Thoracic aorta (tissue), 2 donors: Measurements from ENCODE around the gene GGT7. TPM values are rescaled to one million over a fixed set of nuclear protein-coding genes. Genes with fewer than 3 reads are reported as not detected.

Experiments used
- ATAC-seq: fragments of 150-250 bp; one replicate; pipeline ENCODE4 v1.8.0; 2017; ENCODE audit warnings: low read depth; ENCODE audit not compliant: insufficient number of reproducible peaks, low FRiP score
- DNase-seq: peaks from one replicate; pipeline ENCODE4 v3.0.0-alpha.2; 2020; ENCODE audit warnings: low spot score
- H3K27ac ChIP-seq, 2 donors: fragments of 200-600 bp; sonication (generic); 1 replicate in 1 of 2; 2 replicates in 1 of 2; pipeline ENCODE4 v1.5.1; 2016; ENCODE audit warnings: mild to moderate bottlenecking in 2 of 2, moderate library complexity in 2 of 2
- H3K27me3 ChIP-seq: fragments of 200-600 bp; sonication (generic); replicated peaks from 2 replicates; pipeline ENCODE4 v1.6.0; 2016; ENCODE audit warnings: mild to moderate bottlenecking; ENCODE audit not compliant: insufficient read depth
- H3K36me3 ChIP-seq: fragments of 200-600 bp; sonication (generic); one replicate; pipeline ENCODE4 v1.5.1; 2016
- H3K4me1 ChIP-seq, 2 donors: fragments of 200-600 bp; sonication (generic); 1 replicate in 1 of 2; 2 replicates in 1 of 2; pipeline versions ENCODE4 v1.5.1 to v1.6.0; 2016; ENCODE audit warnings: low read depth in 2 of 2, mild to moderate bottlenecking in 1 of 2; ENCODE audit not compliant: control insufficient read depth in 1 of 2
- H3K4me3 ChIP-seq: fragments of 200-600 bp; sonication (generic); 2 replicates; pipeline ENCODE4 v1.5.1; 2016; ENCODE audit warnings: mild to moderate bottlenecking
- H3K9me3 ChIP-seq: fragments of 200-600 bp; sonication (generic); 2 replicates; pipeline ENCODE4 v1.5.1; 2016
- total RNA-seq, 2 donors: library from RNA; depleted of rRNA; stranded (reverse); fragments of >200 nt; gene quantifications; one replicate each; pipeline versions ENCODE4 v1.1.0 to v1.2.3, GENCODE V29; 2016
- TF ChIP-seq, protein P1 (sequence below): fragments of 200-600 bp; sonication (generic); IDR thresholded peaks from one replicate; pipeline ENCODE4 v1.5.1; 2019; ENCODE audit warnings: antibody characterized with exemption

Gene GGT7
- total RNA-seq, 2 donors from 2014 or later = 22.2 to 41.4 TPM

DNA sequence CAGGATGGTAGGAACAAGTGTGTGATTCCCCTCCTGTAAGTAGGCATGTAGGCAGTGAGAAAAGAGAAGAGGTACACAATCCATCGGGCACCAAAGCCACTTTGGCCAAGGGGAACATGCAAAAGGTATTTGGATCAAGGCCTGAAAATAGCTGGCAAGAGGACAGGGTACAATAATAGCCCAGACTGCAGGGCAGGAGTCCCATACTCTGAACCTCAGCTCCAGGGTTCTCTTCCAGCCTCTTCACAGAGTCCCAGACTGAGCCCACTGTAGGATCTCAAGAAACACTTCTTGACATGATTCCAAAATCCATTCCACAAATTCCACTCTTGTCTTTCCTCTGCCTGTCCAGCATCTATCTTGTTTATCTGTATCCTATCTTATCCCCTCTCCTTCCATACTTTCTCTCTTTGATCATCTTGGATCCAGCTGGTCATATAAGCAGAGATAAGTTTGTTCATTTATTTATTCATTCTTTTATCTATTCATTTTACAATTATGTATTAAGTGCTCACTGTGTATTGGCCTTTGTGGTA is 23.5 kb upstream of the GGT7 start:
- ATAC-seq (peak; percentile 23), DNase-seq (no peak)
- H3K27me3 ChIP-seq = no peaks in the 10 kb centered on the region
- no peaks in the 10 kb centered on the region for H3K9me3 ChIP-seq
- H3K36me3 ChIP-seq = no peaks in the 10 kb centered on the region
- peak overlapping the region; percentile 9 for H3K4me3 ChIP-seq
- peak overlapping the region; percentile 32 to 60 for H3K27ac ChIP-seq
- TF ChIP-seq, protein P1, sequence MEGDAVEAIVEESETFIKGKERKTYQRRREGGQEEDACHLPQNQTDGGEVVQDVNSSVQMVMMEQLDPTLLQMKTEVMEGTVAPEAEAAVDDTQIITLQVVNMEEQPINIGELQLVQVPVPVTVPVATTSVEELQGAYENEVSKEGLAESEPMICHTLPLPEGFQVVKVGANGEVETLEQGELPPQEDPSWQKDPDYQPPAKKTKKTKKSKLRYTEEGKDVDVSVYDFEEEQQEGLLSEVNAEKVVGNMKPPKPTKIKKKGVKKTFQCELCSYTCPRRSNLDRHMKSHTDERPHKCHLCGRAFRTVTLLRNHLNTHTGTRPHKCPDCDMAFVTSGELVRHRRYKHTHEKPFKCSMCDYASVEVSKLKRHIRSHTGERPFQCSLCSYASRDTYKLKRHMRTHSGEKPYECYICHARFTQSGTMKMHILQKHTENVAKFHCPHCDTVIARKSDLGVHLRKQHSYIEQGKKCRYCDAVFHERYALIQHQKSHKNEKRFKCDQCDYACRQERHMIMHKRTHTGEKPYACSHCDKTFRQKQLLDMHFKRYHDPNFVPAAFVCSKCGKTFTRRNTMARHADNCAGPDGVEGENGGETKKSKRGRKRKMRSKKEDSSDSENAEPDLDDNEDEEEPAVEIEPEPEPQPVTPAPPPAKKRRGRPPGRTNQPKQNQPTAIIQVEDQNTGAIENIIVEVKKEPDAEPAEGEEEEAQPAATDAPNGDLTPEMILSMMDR = no peak
- peaks cover 32 to 46% of the 10 kb centered on the region in 2 donors for H3K4me1 ChIP-seq

DNA sequence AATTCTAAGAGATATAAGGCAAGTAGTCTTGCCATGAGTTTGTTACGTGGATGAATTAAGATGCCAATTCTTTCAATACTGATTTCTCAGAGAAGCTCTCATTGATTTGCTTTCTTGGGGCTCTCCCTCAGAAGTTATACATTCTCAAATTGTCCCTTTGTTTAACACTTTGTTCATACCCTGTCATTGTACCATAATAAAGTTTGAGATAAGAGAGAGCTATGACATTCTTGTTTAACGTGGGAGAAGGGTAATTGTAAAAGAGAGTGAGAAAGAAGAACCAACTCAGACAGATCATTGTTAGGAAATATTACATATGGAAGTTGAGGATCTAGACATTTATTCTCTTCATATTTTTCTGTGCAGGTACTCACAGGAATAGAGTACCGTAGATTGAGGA is 22.8 kb upstream of the GGT7 start:
- Histone ChIP-seq H3K27ac (no peak overlapping the region), H3K36me3 (no peaks in the 10 kb centered on the region), H3K4me1 (peaks cover 35 to 51% of the 10 kb centered on the region in 2 donors), H3K27me3 (no peaks in the 10 kb centered on the region), H3K9me3 (no peaks in the 10 kb centered on the region), H3K4me3 (no peak overlapping the region)
- TF ChIP-seq, protein P1 = no peak
- no peak for DNase-seq
- no peak for ATAC-seq

DNA sequence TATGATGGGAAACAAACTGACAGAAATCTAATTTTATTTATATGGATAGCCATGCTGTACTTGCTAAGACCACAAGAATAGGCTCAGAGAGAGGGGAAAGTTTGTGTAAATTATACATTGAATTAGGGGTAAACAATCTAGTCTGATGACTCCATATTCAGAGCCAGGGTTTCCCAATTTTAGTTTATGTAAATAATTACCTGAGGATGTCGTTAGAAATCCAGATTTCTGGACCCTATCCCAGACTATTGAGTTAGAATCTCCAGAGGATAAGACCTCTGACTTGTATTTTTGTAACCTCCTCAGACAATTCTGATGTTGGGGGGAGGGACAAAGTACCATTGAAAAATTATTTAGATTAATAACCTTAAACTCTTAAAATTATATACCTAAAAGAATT is 22.1 kb upstream of the GGT7 start:
- Histone ChIP-seq H3K4me3 (no peak overlapping the region), H3K4me1 (peaks cover 34 to 47% of the 10 kb centered on the region in 2 donors), H3K27me3 (no peaks in the 10 kb centered on the region), H3K36me3 (no peaks in the 10 kb centered on the region), H3K27ac (no peak overlapping the region), H3K9me3 (no peaks in the 10 kb centered on the region)
- TF ChIP-seq, protein P1 = no peak
- DNase-seq (no peak), ATAC-seq (no peak)

DNA sequence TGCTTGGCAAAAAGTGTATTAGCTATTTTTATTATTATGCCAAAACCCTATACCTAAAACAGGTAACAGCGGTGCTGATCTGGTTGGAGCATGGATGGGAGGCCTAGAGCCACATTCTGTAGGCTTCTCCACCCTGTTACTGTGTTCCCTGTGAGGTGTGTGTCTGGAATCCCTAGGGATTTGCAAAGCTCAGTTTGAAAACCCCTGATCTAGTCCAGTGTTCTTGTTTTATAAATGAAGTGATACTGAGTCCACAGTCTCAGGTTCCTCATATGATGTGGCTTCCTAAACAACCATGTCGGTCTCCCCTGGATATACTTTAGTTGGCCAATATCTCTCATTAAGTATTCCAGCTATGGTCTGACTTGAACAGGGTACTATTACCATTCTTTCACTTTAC is 20.0 kb upstream of the GGT7 start:
- Histone ChIP-seq H3K9me3 (peaks cover 4% of the 10 kb centered on the region), H3K27me3 (no peaks in the 10 kb centered on the region), H3K4me1 (peaks cover 38 to 49% of the 10 kb centered on the region in 2 donors), H3K36me3 (no peaks in the 10 kb centered on the region), H3K27ac (peak overlapping the region; percentile 5 to 50), H3K4me3 (no peak overlapping the region)
- TF ChIP-seq, protein P1 = no peak
- no peak for DNase-seq
- ATAC-seq = no peak

DNA sequence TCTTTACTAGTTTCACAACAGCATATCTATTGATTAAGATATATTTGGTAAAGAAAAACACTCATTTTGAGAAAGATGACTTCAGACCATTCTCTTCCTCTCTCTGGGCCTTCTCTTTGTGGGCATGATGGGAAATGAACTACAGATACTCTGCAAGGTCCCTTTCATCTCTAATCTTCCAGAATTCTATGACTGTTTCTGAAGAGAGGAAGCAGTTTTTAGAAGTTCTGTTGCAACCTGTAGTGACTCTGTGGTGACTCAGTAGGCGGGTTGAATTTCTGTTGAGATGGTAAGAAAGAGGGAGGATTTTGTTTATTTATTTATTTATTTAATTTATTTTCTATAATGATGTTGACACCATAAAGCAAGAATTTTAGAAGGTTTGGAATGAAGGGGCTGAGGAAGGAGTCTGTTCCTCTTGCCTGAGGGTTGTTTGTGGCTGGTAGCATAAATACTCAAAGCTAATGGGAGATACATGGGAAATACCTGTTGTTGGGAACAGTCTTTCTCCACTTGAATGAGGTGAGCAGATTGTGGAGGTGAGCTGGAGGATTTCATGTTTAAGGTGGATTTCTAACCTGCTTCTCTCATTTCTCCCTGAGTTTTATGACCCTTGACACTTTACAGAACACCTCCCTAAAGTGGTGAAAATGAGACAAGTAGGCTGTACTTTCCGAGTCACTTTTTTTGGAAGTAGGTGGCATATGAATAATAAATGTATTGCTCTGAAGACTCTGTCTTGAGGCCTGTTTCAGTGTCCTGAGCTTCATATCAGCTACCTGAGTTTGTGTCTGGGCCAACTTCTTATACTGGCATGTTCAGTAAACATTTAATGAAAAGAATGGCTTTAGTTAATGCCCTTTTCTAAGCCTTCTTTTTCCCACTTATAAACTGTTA is 18.8 kb upstream of the GGT7 start:
- Histone ChIP-seq H3K4me3 (no peak overlapping the region), H3K27ac (peak overlapping the region; percentile 5 to 50), H3K27me3 (no peaks in the 10 kb centered on the region), H3K36me3 (no peaks in the 10 kb centered on the region), H3K9me3 (peaks cover 4% of the 10 kb centered on the region), H3K4me1 (peaks cover 42 to 56% of the 10 kb centered on the region in 2 donors)
- ATAC-seq (peak; percentile 64), DNase-seq (no peak)
- TF ChIP-seq, protein P1 = no peak
